Mammary epithelial cell (primary cell): ENCODE data around the gene ALKBH7.

ENCODE experiments used
- EZH2 ChIP-seq: IDR thresholded peaks from 2 replicates; pipeline ENCODE4 v1.6.1; 2012; ENCODE audit warnings: low read length, inconsistent platforms, borderline replicate concordance
- TF ChIP-seq, protein P1 (sequence below), 2 donors: IDR thresholded peaks in 1 of 2; conservative IDR thresholded peaks in 1 of 2; 2 replicates each; pipeline ENCODE4 v1.5.1; 2011 to 2012; ENCODE audit warnings: inconsistent platforms in 2 of 2, low read length in 2 of 2, mild to moderate bottlenecking in 2 of 2, control low read depth in 1 of 2, low read depth in 1 of 2; ENCODE audit not compliant: insufficient read depth in 1 of 2; ENCODE audit errors: extremely low read depth in 1 of 2

DNA sequence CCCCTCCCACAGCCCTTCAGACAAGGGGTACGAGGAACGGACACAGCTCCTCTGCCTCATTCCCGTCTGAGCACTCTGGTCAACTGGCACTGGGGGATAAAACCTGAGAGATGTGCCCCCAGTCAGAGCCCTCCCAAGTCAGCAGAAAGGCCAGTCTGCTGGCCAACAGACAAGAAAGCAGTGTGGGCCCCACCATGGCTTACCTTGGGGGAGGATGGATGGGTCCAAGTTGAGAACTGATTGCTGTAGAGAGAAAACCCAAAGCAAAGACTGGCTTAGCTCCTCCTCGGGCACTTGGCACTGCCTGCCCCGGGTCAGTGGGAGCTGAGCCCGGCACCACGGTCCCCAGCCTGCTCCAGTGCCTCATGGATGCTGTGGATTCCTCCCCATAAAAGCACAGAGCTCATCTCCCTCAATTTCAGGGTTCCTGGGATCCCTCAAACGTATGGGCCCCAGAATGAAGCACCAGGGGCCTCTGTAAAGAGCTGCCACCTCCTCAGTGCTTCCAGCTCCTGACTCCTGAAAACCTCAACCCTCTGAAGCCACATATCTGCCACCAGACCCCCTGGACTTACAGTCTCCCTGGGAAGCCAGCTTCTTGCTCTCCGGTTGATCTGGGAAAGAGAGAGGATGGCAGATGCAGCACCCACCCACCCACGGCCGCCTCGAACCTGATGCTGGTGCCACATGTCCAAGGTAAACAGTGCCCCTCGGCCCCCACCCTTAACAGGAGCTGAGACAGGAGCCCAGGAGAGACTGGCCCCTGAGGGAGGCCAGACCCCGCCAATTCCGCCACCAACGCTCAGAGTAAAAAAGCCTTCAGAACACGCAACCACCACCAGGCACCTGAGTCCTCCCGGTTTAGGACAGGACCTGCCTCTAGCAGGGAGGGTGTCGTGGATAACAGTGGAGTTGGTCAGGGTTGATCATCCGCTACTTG lies 48.8 kb downstream of the ALKBH7 start:
- TF ChIP-seq, protein P1, sequence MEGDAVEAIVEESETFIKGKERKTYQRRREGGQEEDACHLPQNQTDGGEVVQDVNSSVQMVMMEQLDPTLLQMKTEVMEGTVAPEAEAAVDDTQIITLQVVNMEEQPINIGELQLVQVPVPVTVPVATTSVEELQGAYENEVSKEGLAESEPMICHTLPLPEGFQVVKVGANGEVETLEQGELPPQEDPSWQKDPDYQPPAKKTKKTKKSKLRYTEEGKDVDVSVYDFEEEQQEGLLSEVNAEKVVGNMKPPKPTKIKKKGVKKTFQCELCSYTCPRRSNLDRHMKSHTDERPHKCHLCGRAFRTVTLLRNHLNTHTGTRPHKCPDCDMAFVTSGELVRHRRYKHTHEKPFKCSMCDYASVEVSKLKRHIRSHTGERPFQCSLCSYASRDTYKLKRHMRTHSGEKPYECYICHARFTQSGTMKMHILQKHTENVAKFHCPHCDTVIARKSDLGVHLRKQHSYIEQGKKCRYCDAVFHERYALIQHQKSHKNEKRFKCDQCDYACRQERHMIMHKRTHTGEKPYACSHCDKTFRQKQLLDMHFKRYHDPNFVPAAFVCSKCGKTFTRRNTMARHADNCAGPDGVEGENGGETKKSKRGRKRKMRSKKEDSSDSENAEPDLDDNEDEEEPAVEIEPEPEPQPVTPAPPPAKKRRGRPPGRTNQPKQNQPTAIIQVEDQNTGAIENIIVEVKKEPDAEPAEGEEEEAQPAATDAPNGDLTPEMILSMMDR (conservative IDR thresholded peaks at IDR 0.05 in 1 of 2, IDR thresholded peaks at IDR 0.05 in 1 of 2; ENCODE audit: extremely low read depth in 1 of 2, insufficient read depth in 1 of 2, low read depth in 1 of 2, low read length in 2 of 2) = no peak
- TF ChIP-seq EZH2 = no peak
